HepG2 (cell line): ENCODE measurements around the gene CLIC4. TPM values are rescaled to one million over a fixed set of nuclear protein-coding genes. Genes with fewer than 3 reads are reported as not detected.

Source experiments
- ATAC-seq: fragments of 200-7000 bp; cut with Tn5 transposase; 3 replicates; pipeline ENCODE4 v1.9.1; 2020; ENCODE audit warnings: mild to moderate bottlenecking, moderate library complexity
- BruUV-seq: library from RNA; stranded (reverse); fragments of 400-500 nt; replicated peaks from 2 replicates; lab custom pipeline; 2021; lab: Mats Ljungman, UMichigan
- CTCF ChIA-PET: fragments of 300-600 bp; formaldehyde crosslinking; extraction: SDS; loops from one replicate; lab custom pipeline; 2021; ENCODE audit warnings: low total read pairs, inconsistent platforms, low intra/inter-chr PET ratio; lab: Yijun Ruan, JAX
- POLR2A ChIA-PET: fragments of 350-600 bp; sonication (Branson Sonifier 250); formaldehyde crosslinking; loops from one replicate; lab custom pipeline; 2020; ENCODE audit warnings: antibody characterized with exemption, inconsistent platforms; lab: Yijun Ruan, JAX
- DNase-seq: peaks from one replicate; pipeline ENCODE4 v3.0.0-alpha.2; 2015; ENCODE audit warnings: low spot score
- FAIRE-seq: peaks from 3 replicates; lab custom pipeline; 2011; peaks lifted over from hg19 to GRCh38; lab: Jason Lieb, UNC
- H2AFZ ChIP-seq: one replicate; pipeline ENCODE4 v1.6.1; 2011; ENCODE audit warnings: low read length, inconsistent platforms
- H3K27ac ChIP-seq: fragments of 300-600 bp; 3 replicates; pipeline ENCODE4 v1.8.0; 2011; ENCODE audit warnings: mixed run types, mild to moderate bottlenecking, mixed read lengths, low read length, inconsistent platforms; ENCODE audit not compliant: insufficient read depth; ENCODE audit errors: extremely low read length
- H3K27me3 ChIP-seq, 2 experiments: fragments of 200-600 bp in 1 of 2; 2 replicates in 1 of 2; 3 replicates in 1 of 2; pipeline versions ENCODE4 v1.6.0 to v1.8.0; 2011; ENCODE audit warnings: low read length in 2 of 2, mild to moderate bottlenecking in 2 of 2, moderate library complexity in 2 of 2, inconsistent platforms in 1 of 2; ENCODE audit not compliant: insufficient read depth in 2 of 2, control insufficient read depth in 1 of 2
- H3K36me3 ChIP-seq, 2 experiments: fragments of 200-600 bp in 1 of 2; replicated peaks in 1 of 2; 2 replicates in 1 of 2; 3 replicates in 1 of 2; pipeline versions ENCODE4 v1.5.1 to v1.8.0; 2011; ENCODE audit warnings: low read length in 2 of 2, inconsistent platforms in 1 of 2; ENCODE audit not compliant: insufficient read depth in 2 of 2, control insufficient read depth in 1 of 2
- H3K4me1 ChIP-seq: 2 replicates; pipeline ENCODE4 v1.5.1; 2012; ENCODE audit warnings: low read length, inconsistent platforms; ENCODE audit not compliant: insufficient read depth
- H3K4me2 ChIP-seq: 2 replicates; pipeline ENCODE4 v1.6.0; 2011; ENCODE audit warnings: low read depth, low read length, inconsistent platforms
- H3K4me3 ChIP-seq, 3 experiments: fragments of 200-600 bp in 1 of 3; sonication (generic), shearing (Covaris generic) in 1 of 3; replicated peaks in 1 of 3; 2 replicates each; pipeline ENCODE4 v1.5.1; 2011 to 2016; ENCODE audit warnings: low read length in 3 of 3, inconsistent platforms in 2 of 3, low read depth in 2 of 3, mild to moderate bottlenecking in 2 of 3, control low read depth in 1 of 3, mixed read lengths in 1 of 3; ENCODE audit not compliant: insufficient read depth in 1 of 3
- H3K79me2 ChIP-seq: one replicate; pipeline ENCODE4 v1.6.1; 2011; ENCODE audit warnings: low read length, inconsistent platforms; ENCODE audit not compliant: insufficient read depth
- H3K9ac ChIP-seq: 2 replicates; pipeline ENCODE4 v1.6.0; 2011; ENCODE audit warnings: mild to moderate bottlenecking, low read depth, low read length, inconsistent platforms; ENCODE audit not compliant: insufficient read depth
- H3K9me3 ChIP-seq: 2 replicates; pipeline ENCODE4 v1.5.1; 2012; ENCODE audit warnings: mild to moderate bottlenecking, low read length
- H4K20me1 ChIP-seq: 2 replicates; pipeline ENCODE4 v1.6.0; 2011; ENCODE audit warnings: inconsistent platforms, mild to moderate bottlenecking, low read length, moderate library complexity; ENCODE audit not compliant: insufficient read depth
- ELF3 ChIP-seq: IDR thresholded peaks from 2 replicates; pipeline ENCODE4 v1.6.1; 2016; ENCODE audit warnings: missing genetic modification reagents, missing compliant biosample characterization
- HCFC1 ChIP-seq: fragments of 150-350 bp; IDR thresholded peaks from 2 replicates; pipeline ENCODE4 v1.6.1; 2014; ENCODE audit warnings: low read depth, low read length
- KAT8 ChIP-seq: IDR thresholded peaks from 2 replicates; pipeline ENCODE4 v1.6.1; 2016; ENCODE audit warnings: missing genetic modification reagents, missing compliant biosample characterization
- ZNF121 ChIP-seq: sonication (generic); formaldehyde crosslinking; IDR thresholded peaks from 2 replicates; pipeline ENCODE4 v1.5.0; 2020; ENCODE audit warnings: mild to moderate bottlenecking, missing genetic modification reagents
- ZNF160 ChIP-seq: sonication (generic); formaldehyde crosslinking; IDR thresholded peaks from 2 replicates; pipeline ENCODE4 v1.8.0; 2022; ENCODE audit warnings: mild to moderate bottlenecking, inconsistent platforms, missing genetic modification reagents
- ZNF362 ChIP-seq: sonication (generic); formaldehyde crosslinking; IDR thresholded peaks from 2 replicates; pipeline ENCODE4 v1.4.0; 2020; ENCODE audit warnings: missing genetic modification reagents, mild to moderate bottlenecking, borderline replicate concordance
- ZNF549 ChIP-seq: sonication (generic); formaldehyde crosslinking; IDR thresholded peaks from 2 replicates; pipeline ENCODE4 v1.5.0; 2020; ENCODE audit warnings: missing genetic modification reagents
- WGBS: methylation state at CpG from one replicate; pipeline ENCODE4 v1.1.6; 2017; ENCODE audit warnings: low lambda C conversion rate; 5-methylcytosine and 5-hydroxymethylcytosine counted together
- in situ Hi-C: cut with HindIII; loops from 2 replicates; pipeline ENCODE4 v1.10.0; 2017; ENCODE audit warnings: low pct_unique_long_range_greater_than_20kb; ENCODE audit not compliant: extremely low pct_ligation_motif_present
- intact Hi-C: fragments of 100-400 bp; cut with micrococcal nuclease; formaldehyde crosslinking; loops from one replicate; pipeline ENCODE4 v1.10.0; 2022; ENCODE audit not compliant: unreplicated experiment
- polyA plus RNA-seq, 8 experiments: library from polyadenylated mRNA; depleted of rRNA in 3 of 8; stranded (reverse) in 7 of 8; unstranded in 1 of 8; fragments of >200 nt; fragmentation: Illumina TruSeq in 4 of 8; extraction: Trizol in 4 of 8; gene quantifications; 2 replicates each; pipeline versions ENCODE4 v1.2.1 to v1.2.3, GENCODE V29; 2011 to 2016; ENCODE audit warnings: low read depth in 4 of 8, missing spikeins in 1 of 8, mixed read lengths in 1 of 8; ENCODE audit not compliant: insufficient read depth in 1 of 8
- total RNA-seq, 5 experiments: library from RNA; depleted of rRNA; stranded (reverse); fragments of >200 nt; fragmentation: Illumina TruSeq; extraction: Trizol; gene quantifications; 2 replicates each; pipeline ENCODE4 v1.2.3, GENCODE V29; 2016; ENCODE audit warnings: low read depth in 1 of 5

Gene CLIC4
- total and polyA plus RNA-seq, 2 of the 13 experiments (the other 11 are each of a cell fraction or from before 2014, with no cell fraction given), result 23.3 to 77.4 TPM

- no peak overlapping the region for H3K4me3 ChIP-seq
- H3K4me2 ChIP-seq, result no peak overlapping the region
- peaks cover 88% of the 10 kb centered on the region for H3K79me2 ChIP-seq
- in situ Hi-C loops, result no loop called here
- H3K27ac ChIP-seq, result no peak overlapping the region
- H3K27me3 ChIP-seq, result no peaks in the 10 kb centered on the region
- no peak overlapping the region for H3K9ac ChIP-seq
- ATAC-seq (no peak), FAIRE-seq (no peak), DNase-seq (no peak)
- no peaks in the 10 kb centered on the region for H3K9me3 ChIP-seq
- H3K36me3 ChIP-seq, result no peaks in the 10 kb centered on the region; a peak in 3 of 5 replicates
- H3K4me1 ChIP-seq, result peaks cover 39% of the 10 kb centered on the region
- ChIA-PET CTCF (no interaction called here), POLR2A (no interaction called here)
- intact Hi-C loops, result no loop called here
- BruUV-seq, result no TSS peak
- H4K20me1 ChIP-seq, result 0 out of 2 replicates have a peak, but pooled peaks cover 6% of the 10 kb centered on the region
- TF ChIP-seq ZNF160, result no peak
- TF ChIP-seq ZNF362, result no peak
- peak; percentile 56 for TF ChIP-seq ZNF121
- no peak overlapping the region for H2AFZ ChIP-seq
Measured at GRCh38 chr1:24773618-24774017, 28.4 kb downstream of the CLIC4 start.

DNA sequence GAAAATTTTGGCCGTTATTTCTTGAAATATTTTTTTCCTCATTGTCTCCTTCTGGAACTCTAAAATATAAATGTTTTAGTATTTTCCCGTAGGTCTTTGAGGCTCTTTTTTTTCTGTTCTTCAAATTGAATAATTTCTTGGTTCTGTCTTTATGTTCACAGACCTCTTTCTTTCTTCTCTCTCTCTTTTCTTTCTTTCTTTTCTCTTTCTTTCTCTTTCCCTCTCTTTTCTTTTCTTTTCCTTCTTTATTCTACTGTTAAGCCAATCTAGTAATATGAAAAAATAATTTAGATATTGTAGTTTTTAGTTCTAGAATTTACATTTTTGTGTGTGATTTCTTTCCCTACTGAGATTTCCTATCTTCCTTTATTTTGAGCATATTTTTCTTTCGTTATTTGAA is 30.1 kb downstream of the CLIC4 start:
- no peak for TF ChIP-seq HCFC1
- TF ChIP-seq ELF3 (CRISPR knock-in tag), result no peak
- no peak for TF ChIP-seq KAT8 (CRISPR knock-in tag)
- no peak for TF ChIP-seq ZNF549 (CRISPR knock-in tag)
- WGBS, result 95% methylated on average over 3 of the region's 3 CpGs
- in situ Hi-C loops (no loop called here), intact Hi-C loops (no loop called here)
- FAIRE-seq, result no peak
- Histone ChIP-seq H3K36me3 (no peaks in the 10 kb centered on the region; a peak in 3 of 5 replicates), H3K9me3 (no peaks in the 10 kb centered on the region), H3K4me3 (no peak overlapping the region), H3K4me2 (no peak overlapping the region), H3K27me3 (no peaks in the 10 kb centered on the region), H2AFZ (no peak overlapping the region), H3K9ac (no peak overlapping the region), H4K20me1 (0 out of 2 replicates have a peak, but pooled peaks cover 6% of the 10 kb centered on the region), H3K27ac (no peak overlapping the region), H3K4me1 (peaks cover 37% of the 10 kb centered on the region), H3K79me2 (peaks cover 88% of the 10 kb centered on the region)
- ChIA-PET POLR2A (no interaction called here), CTCF (no interaction called here)
- BruUV-seq, result no TSS peak
- no peak for ATAC-seq
- DNase-seq, result no peak
